Activated CD8-positive, alpha-beta memory T cell treated with anti-CD3 and anti-CD28 coated beads, Interleukin-2, amount 50 U/mL, for 1 hour (primary cell): ENCODE measurements around the gene CD58.

Experiments
- DNase-seq: peaks from one replicate; pipeline ENCODE4 v3.0.0-alpha.2; 2020; ENCODE audit errors: extremely low read depth

Gene CD58

DNA sequence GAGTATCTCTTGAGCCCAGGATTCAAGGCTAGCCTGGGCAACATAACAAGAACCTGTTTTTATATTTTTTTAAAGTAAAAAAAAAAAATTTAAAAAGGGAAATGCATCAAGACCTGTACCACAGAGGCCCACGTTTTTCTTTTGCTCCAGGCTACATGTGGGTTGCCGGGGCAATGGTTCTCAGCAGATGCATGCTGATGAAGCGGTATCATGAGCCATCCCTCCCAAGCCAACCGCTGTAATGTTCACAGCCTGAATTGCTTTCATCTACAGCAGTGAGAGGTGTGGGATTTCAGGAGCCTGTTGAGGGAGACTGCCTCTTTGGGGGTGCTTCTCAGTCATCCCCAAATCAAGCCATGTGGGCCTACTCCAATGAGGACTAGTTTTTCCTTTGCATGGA lies 60.5 kb downstream of the CD58 start:
- no peak for DNase-seq

DNA sequence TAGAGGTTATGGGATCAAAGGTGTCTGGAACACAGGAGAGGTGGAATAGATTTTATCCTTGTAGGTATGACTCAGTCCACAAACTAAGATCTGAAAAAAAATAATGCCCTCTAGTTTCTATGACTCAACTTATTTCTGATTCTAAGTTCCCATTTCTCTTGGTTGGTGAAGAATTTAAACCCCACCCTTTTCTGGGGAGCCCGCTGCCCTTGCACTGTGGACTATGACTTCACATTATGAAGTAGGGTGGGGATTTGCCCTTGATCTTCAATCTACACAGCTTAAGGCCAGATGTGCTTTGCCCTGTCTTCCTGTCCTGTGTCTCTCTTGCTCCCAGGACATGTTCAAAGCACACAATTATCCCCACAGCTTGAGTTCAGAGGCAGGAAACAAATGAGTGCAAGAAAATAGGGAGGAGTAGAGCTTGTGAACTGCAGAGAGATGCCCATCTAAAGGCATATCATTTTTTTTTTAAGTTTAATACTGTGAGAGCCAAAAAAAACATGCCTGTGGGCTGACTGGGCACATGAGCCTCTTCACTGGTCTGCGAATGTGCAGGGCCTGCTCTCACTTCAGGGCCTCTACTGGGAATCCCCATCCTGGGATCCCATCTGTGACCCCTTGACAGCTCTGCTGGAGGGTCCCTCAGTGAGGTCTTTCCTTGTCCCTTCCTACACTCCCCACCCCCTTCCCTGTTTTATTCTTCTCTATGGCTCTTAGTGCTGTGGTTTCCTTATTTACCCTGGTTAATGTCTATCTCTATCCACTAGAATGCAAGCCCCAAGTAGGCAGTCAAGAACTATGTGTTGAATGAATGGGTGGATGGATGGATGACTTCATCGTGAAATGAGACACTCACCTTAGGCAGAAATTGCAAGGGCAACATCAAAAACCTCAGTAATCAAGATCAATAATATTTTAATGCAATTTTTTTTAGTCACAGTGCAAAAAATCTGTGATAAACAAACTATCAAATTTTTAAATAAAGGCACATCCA lies 61.5 kb downstream of the CD58 start:
- DNase-seq, result no peak

DNA sequence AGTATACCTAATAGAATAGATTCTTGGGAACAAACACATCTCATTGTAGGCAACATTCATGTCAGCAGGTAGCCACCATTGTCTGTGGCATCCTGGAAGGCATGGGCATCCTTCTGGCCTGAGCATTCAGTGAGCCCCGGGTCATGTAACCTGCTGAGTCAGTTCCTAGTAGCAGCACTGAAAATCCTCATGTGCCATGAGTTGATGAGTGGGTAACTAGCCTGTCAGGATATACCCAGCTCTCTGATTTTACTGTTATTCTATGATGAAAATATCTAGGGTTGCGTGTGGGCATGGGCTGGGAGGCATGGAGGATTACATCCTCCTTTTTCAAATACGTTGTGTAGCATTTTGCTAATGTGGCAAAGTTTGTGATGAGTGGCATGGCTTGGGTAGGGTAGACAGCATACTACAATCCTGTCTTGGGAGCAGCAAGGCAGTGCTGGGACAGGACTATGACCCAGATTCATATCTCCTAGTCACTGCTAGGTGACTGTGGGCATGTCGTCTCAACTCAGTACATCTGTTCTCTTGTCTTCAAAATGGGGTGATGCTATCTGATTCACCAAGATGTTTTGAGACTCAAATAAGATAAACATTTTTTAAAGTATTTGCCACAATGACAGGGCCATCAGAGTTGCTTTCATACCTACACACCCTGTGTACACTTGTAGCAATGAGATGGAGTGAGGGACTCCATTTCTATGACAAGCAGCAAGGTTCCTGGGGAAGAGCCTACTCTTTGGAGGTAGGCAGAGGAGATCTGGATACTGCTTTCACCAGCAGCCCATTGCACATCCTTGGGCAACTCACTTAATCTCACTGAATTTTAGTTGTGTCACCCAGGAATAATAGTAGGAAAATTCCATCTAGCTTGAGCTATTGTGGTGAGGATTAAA lies 62.5 kb downstream of the CD58 start:
- DNase-seq, result no peak

DNA sequence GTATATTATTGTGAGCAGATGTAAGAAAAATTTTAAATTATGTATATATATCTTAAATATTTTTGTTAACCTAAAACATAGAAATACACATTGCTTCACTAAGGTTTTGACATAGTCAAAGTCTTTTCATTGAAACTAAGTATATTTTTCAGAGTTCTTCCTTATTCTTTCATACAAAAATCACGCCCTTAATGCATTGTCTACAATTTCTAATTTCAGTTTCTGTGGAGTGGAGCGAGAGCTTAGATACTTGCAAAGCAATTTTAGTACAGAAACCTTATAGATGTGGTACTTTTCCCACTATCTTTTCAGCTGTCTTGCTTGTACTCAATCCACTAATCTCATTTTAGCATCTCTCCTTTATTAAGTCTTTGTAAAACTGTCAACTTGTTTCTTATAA lies 63.2 kb downstream of the CD58 start:
- DNase-seq, result no peak

DNA sequence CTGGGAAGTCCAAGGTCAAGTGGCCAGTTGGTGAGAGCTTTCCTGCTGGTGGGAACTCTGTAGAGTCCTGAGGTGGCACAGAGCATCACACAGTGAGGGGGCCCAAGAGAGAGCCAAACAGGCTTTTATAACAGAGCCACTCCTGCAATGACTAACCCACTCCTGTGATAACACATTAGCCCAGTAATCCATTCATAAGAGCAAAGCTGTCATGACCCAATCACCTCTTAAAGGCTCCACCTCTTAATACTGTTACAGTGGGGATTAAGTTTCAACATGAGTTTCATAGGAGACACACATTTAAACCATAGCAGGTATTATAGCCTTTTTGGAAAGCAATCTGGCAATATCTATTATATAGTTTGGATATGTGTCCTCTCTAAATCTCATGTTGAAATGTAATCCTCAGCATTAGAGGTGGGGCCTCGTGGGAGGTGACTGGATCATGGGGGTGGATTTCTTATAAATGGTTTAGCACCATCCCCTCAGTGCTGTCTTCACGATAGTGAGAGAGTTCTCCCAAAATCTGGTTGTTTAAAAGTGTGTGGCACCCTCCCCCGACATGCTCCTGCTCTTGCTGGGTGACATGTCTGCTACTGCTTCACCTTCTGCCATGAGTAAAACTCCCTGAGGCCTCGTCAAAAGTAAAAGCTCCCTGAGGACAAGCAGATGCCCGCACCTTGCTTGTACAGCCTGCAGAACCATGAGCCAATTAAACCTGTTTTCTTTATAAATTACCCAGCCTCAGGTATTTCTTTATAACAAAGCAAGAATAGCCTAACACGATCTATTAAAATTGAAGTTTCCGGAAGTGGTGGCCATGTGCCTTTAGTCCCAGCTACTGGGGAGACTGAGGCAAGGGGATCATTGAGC lies 64.5 kb downstream of the CD58 start:
- DNase-seq, result no peak

DNA sequence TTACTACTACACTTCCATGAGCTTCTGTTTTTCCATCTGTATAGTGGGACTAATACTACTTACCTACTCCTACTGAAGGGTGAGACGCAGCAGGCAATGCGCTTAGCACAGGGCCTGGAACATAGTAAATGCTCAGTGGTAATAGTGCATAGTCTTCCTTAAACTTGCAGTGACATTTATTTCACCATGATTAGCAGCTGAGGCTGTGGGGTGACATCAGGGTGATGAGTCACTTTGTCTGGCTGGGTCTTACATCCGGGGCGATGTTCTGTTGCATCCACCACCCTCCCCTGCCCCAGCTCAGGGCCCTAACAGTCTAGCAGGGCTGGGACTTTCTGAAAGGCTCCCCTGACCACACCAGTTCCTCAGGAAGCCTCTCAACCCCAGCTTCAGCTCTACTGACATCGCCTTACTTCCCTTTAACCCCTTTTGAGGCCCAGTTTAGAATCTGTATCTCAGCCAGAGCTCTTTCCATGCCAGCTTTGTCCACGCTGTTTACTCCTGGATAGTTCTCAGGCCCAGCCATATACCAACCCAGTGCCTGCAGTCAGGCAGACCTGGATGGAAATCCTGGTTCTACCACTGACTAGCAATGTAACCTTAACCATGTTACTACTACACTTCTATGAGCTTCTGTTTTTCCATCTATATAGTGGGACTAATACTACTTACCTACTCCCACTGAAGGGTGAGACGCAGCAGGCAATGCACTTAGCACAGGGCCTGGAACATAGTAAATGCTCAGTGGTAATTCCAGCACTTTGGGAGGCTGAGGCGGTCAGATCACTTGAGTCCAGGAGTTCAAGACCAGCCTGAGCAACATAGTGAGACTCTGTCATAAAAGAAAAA lies 66.3 kb downstream of the CD58 start:
- DNase-seq, result peak; percentile 78

DNA sequence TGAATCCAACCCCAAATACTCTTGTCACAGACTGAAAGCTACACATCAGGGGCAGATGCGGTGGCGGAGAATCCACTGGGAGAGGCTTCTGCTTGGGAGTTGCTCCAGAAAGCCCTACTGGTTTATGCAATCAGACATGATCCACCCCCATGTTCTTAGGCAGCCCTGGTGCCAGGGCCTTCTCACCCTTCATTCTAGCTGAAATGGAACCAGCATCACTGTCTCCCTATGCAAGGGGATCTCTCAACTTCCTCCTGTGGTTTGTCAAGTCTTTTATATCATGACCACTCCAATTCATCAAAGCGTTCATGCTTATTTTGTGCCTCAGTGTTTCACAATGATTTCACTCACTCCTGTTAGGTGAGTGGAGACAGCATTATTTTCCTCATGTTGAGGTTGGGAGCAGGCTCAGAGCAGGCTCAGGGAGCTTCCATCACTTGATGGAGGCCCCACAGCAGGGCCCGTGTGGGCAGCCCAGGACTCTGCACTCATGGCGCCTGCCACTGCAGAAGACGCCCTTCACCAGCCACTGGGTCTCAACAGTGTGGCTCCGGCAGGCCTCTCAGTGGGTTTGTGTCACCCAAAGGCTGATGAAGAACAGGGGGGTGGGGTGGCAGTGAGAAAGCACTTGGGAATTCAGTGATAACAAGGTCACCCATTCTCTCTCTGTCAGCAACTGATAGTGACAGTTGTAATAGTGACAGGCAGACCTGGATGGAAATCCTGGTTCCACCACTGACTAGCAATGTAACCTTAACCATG lies 67.1 kb downstream of the CD58 start:
- no peak for DNase-seq

DNA sequence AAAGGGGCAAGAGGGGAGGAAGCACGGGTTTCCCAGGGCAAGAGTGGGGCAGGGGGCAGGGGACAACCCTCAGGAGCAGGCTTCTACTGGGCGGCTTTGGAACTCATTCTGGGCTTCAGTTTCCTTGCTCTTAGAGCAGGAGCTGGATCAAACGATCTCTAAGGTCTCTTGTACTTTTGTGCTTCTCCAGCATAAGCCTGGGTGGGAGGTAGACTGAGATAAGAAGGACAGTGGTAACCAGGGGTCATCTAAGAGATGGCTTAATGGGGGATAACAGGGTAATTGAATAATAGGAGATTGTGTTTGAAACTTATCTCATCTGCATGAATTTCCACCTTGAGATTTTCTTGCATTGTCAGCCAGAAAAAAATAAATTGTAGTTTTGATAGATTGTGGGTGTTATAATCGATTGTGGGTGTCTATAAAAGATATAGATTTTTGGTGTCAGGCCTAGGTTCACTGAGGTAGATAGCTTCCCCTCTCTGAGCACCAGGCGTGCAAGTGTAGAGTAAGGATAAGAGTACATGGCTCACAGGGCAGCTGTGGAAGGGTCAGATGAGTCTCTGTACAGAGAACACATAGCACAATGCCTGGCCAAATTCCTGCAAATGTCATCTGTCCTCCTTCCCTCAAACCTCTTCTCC lies 68.0 kb downstream of the CD58 start:
- DNase-seq, result no peak

DNA sequence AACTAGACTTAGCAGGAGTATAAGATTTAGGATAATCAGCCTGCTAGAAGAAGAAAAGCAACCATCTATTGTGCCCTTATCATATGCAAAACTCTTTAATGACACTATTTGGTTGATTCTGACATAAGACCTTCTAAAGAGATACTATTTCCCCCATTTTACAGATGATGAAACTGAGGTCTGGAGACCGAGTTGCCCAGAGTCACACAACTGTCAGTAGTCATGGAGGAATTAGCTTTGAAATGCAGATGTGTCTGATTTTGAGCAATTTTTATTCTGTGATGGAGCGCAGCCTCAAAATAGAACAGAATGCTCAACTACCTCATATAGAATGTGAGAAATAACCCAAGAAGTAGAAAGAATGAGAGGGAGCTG lies 69.0 kb downstream of the CD58 start:
- no peak for DNase-seq

DNA sequence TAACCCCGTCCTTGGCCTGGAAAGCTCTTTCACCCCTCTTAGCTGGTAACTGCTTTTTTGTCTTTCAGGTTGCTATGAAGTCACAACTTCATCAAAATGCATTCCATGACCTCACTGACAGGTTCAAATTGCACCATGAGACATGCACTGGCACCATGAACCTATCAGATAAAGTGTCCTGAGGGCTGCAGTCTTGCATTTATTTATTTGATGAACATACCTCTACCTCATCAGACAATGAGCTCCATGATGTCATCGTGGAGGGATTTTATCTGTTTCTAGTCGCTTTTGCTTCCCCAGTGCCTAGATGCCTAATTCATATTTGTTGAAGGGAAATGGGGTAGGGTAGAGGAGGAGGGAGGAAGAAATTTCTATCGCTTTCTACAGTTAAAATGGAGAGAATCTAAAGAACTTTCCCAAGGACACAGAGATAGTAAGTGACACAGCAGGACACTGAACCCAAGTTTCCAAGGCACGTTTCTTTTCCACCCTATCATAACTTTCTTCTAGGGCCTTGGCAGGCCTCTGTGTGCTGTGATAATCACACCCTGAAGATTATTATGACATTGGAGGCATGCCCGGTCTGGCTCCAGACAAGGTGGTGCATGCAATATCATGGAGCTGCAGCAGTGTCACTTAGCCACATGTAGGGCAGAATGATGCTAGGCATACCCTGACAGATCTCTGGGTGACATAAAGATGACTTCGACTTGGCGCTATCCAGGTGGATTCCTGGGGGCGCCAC lies 69.5 kb downstream of the CD58 start:
- no peak for DNase-seq

DNA sequence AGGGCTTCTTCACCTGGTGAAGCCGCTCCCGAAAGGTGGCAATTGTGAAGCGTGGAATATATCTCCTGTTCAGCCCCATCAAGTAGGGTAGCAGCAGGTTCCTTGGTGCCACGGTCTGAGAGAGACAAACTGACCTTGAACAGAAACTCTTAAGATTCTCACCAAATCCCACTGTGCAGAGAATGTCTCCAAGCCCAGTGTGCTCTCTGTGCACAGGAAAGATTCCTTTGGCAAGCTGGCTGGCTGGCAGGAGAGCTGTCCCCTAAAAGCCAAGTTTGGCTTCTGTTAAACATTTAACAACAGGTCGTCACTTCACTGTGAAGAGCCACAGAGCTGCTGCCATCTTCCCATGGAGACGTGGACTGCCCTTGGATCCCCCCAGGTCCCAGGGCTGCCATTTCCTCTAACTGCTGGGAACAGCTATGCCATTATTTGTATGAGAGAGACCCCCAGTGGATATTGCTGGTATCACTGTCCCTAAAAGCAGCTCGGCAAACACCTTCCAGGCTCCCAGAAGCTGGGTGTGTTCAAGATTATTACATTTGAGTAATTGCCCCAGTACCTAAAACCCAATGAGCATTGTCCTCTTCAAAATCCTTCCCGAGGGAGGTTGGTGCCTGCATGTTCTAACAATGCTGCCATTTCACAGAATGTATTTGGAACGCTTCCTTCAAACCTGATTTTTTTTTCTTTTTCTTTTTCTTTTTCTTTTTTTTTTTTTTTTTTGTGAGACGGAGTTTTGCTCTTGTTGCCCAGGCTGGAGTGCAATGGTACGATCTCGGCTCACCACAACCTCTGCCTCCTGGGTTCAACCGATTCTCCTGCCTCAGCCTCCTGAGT lies 71.8 kb downstream of the CD58 start:
- no peak for DNase-seq

DNA sequence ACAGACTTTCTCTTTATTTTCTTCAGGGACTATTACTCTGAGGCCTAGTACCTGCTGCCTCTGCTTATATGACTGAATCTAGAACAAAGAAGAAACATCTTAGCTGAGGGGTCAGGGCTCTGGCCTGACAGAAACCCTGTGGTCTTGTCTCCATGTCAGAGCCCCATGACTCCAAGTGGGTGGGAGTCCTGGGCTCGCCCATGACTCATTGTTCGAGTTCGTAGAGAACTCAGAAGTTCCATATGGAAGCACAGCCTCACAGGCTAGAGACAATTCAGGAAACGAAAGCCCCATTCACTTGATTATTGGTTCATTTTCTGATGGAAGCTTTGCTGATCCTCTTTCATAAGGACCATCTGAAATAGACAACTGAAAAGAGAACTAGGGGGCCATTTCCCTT lies 73.2 kb downstream of the CD58 start:
- DNase-seq, result no peak

DNA sequence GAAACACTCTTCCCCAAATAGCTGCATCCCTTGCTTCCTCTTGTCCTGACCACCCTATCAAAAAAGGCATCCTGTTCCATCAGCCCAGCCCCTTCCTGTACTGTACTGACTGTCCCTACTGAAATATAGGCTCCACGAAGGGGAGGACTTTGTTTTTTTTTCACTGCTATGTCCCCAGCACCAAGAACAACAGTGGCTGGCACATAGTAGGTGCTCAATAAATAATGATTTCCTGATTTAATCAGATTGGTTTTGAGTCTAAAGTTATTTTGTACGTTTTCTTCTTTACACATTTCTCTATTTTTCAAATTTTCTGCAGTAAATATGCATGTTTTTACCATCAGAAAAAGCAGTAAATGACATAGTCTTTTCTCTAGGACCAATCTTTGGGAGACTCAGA lies 73.9 kb downstream of the CD58 start:
- DNase-seq, result no peak

DNA sequence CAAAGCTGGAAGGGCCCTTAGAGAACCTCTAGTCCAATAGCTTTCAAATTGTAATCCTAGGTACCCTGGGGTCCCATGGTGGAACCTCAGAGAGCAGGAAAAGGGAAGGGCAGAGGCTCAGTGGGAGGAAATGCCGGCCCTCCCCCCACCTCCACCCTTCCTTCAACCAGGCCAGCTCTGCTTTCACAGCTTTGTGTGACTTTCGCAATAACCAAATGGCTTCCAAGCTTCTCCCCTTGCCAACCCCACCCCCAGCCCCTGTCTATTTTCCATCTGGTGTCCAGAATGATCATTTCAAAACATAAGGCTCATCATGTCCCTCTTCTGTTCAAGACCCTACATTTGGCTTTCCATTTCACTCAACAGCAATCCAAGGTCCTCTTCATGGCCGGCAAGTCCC lies 74.4 kb downstream of the CD58 start:
- no peak for DNase-seq

DNA sequence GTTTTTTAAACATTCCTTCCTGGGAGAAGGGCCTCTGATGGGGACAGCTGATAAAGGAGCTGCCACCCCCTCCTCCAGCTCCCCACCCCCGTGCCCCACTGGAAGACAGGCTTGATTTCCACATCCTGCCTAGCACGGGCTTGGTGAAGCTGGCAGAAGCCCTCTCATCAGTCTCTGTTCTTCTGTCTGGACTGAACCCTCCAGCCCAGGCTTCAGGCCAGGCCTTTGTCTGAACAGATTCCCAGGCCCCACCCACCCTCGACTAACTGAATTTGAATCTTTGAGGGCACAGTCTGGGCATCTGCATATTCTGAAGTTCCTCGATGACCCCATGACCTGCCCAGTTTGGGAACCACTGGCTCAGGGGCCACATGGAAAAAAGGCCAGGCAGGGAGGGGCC lies 75.3 kb downstream of the CD58 start:
- DNase-seq, result no peak

DNA sequence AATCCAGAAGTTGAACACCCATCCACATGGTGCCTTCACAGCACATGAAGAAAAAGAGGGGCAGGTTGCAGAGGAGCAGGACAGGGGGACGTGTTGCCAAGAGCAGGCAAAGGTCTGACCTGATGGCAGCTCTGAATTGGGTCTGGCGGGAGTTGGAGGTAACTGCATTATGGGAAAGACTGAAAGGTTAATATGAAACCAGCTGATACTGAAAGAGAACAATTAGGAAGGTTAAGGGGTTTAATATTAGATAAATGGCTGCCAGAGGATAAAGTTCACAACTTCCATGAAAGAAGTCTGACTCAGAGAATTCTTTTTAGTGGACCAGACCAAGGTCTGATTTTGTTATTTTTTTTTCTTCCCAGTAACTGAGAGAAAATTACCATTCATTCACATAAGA lies 76.1 kb downstream of the CD58 start:
- no peak for DNase-seq

DNA sequence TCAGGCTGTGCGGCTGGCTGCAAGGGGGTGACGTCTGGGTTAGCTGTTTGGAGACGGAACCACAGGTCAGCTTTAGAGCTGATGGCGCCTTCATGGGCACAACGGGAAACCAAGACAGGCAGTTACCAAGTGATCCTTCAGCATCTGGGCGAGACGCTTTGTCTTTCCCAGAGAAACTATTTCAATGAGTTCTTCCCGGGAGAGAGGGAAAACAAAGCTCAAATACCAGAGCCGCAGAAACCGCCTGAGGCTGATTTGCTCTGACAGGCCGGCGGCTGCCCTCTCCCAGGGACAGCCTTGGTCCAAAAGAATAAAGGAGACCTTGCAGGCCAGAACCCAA lies 76.5 kb downstream of the CD58 start:
- DNase-seq, result no peak
